ENCODE measurements around the gene METTL26.

Gene METTL26

GRCh38 chr16:636206-637080 is at the start of gene METTL26:
Gene METTL26, minus strand, starts transcription at chr16:636305. Its CDS starts 15 bp downstream, at chr16:636290.
- DNase-seq, result peak; percentile 93 to 97

GRCh38 chr16:684961-685696 is 49.0 kb upstream of the METTL26 start:
- DNase-seq, result no peak

GRCh38 chr16:684071-684794 is 48.1 kb upstream of the METTL26 start, which contains the start of gene JMJD8:
Gene JMJD8, minus strand, starts transcription at chr16:684334. Its CDS starts 15 bp downstream, at chr16:684319.
- DNase-seq, result peak; percentile 95 to 97

- no peak for DNase-seq
These were observed 47.4 kb upstream of the METTL26 start for GRCh38 chr16:683396-684070.

GRCh38 chr16:682493-683395 is 46.6 kb upstream of the METTL26 start:
- no peak for DNase-seq

- DNase-seq, result no peak
These were observed 45.8 kb upstream of the METTL26 start for GRCh38 chr16:681746-682427.

- DNase-seq, result no peak
These were observed 45.1 kb upstream of the METTL26 start for GRCh38 chr16:680967-681745.

- DNase-seq, result no peak
These were observed 44.5 kb upstream of the METTL26 start for GRCh38 chr16:680625-680945.

GRCh38 chr16:679814-680624 is 43.9 kb upstream of the METTL26 start, which contains the start of gene STUB1:
Gene STUB1, plus strand, starts transcription at chr16:680410. Its CDS starts 116 bp downstream, at chr16:680526.
- DNase-seq, result peak; percentile 77 to 87

- peak; percentile 37 to 51 for DNase-seq
These were observed 43.0 kb upstream of the METTL26 start for GRCh38 chr16:678858-679813.

GRCh38 chr16:678209-678857 is 42.2 kb upstream of the METTL26 start:
- no peak for DNase-seq

- no peak for DNase-seq
These were observed 41.4 kb upstream of the METTL26 start for GRCh38 chr16:677316-678190.

- no peak for DNase-seq
These were observed 40.8 kb upstream of the METTL26 start for GRCh38 chr16:676913-677312.

- DNase-seq, result no peak
These were observed 40.4 kb upstream of the METTL26 start for GRCh38 chr16:676565-676902.

- DNase-seq, result no peak
These were observed 39.9 kb upstream of the METTL26 start for GRCh38 chr16:675884-676564.
